Neural cell (in vitro differentiated cells): ENCODE results near the gene CENPX. TPM values are rescaled to one million over a fixed set of nuclear protein-coding genes. Genes with fewer than 3 reads are reported as not detected.

Experiments used
- H2AFZ ChIP-seq: fragments of 200-600, 300-800 bp; sonication (generic), shearing (Covaris generic); 2 replicates; pipeline ENCODE4 v1.6.0; 2014; ENCODE audit warnings: low read depth, mild to moderate bottlenecking, antibody characterized with exemption, low read length, moderate library complexity
- H3F3A ChIP-seq: fragments of 200-600 bp; shearing (Covaris generic); 2 replicates; pipeline ENCODE4 v1.6.1; 2016; ENCODE audit warnings: mild to moderate bottlenecking, moderate library complexity, mixed read lengths, antibody characterized with exemption, low read length; ENCODE audit not compliant: insufficient read depth, poor library complexity, severe bottlenecking
- H3K27ac ChIP-seq: fragments of 200-600, 300-800 bp; sonication (generic), shearing (Covaris generic); 2 replicates; pipeline ENCODE4 v1.5.1; 2014; ENCODE audit warnings: mild to moderate bottlenecking, low read length, moderate library complexity
- H3K27me3 ChIP-seq: fragments of 300-800, 200-600 bp; sonication (generic), shearing (Covaris generic); 2 replicates; pipeline ENCODE4 v1.6.0; 2014; ENCODE audit warnings: mild to moderate bottlenecking, low read depth, low read length, moderate library complexity; ENCODE audit not compliant: insufficient read depth
- H3K36me3 ChIP-seq: fragments of 300-800, 200-600 bp; sonication (generic), shearing (Covaris generic); 2 replicates; pipeline ENCODE4 v1.5.1; 2014; ENCODE audit warnings: mild to moderate bottlenecking, antibody characterized with exemption, low read length, moderate library complexity; ENCODE audit not compliant: insufficient read depth
- H3K4me2 ChIP-seq: fragments of 300-800, 200-600 bp; sonication (generic), shearing (Covaris generic); 2 replicates; pipeline ENCODE4 v1.6.0; 2014; ENCODE audit warnings: mild to moderate bottlenecking, low read length
- H3K4me3 ChIP-seq: fragments of 300-800, 200-600 bp; sonication (generic), shearing (Covaris generic); 2 replicates; pipeline ENCODE4 v1.5.1; 2014; ENCODE audit warnings: mild to moderate bottlenecking, low read length, moderate library complexity
- H3K79me2 ChIP-seq: fragments of 200-600 bp; shearing (Covaris generic); replicated peaks from 2 replicates; pipeline ENCODE4 v1.6.0; 2014; ENCODE audit warnings: mild to moderate bottlenecking, low read length, moderate library complexity; ENCODE audit not compliant: insufficient read depth
- H3K9ac ChIP-seq: fragments of 300-800, 200-600 bp; sonication (generic), shearing (Covaris generic); 2 replicates; pipeline ENCODE4 v1.6.1; 2016; ENCODE audit warnings: mild to moderate bottlenecking, low read length, mixed read lengths
- H3K9me2 ChIP-seq: fragments of 200-600 bp; shearing (Covaris generic); 2 replicates; pipeline ENCODE4 v1.6.1; 2016; ENCODE audit warnings: mild to moderate bottlenecking, low read length, mixed read lengths; ENCODE audit not compliant: insufficient read depth
- H3K9me3 ChIP-seq: fragments of 200-600, 300-800 bp; sonication (generic), shearing (Covaris generic); 2 replicates; pipeline ENCODE4 v1.6.1; 2016; ENCODE audit warnings: mild to moderate bottlenecking, mixed run types, low read length, moderate library complexity, mixed read lengths
- H4K20me1 ChIP-seq: fragments of 200-600 bp; shearing (Covaris generic); 2 replicates; pipeline ENCODE4 v1.6.1; 2016; ENCODE audit warnings: mild to moderate bottlenecking, mixed run types; ENCODE audit not compliant: insufficient read depth
- EP300 ChIP-seq: fragments of 450-650 bp; conservative IDR thresholded peaks from 2 replicates; pipeline ENCODE4 v1.6.1; 2014; ENCODE audit warnings: antibody characterized with exemption, mild to moderate bottlenecking, moderate library complexity; ENCODE audit not compliant: poor library complexity, severe bottlenecking
- EZH2 ChIP-seq: fragments of 200-600, 300-800 bp; shearing (Covaris generic), sonication (generic); IDR thresholded peaks from 2 replicates; pipeline ENCODE4 v1.6.1; 2014; ENCODE audit warnings: antibody characterized with exemption, low read length, borderline replicate concordance, mild to moderate bottlenecking; ENCODE audit not compliant: insufficient read depth, poor library complexity, severe bottlenecking
- MXI1 ChIP-seq: fragments of 450-650 bp; conservative IDR thresholded peaks from 2 replicates; pipeline ENCODE4 v1.6.1; 2014; ENCODE audit warnings: antibody characterized with exemption, mild to moderate bottlenecking; ENCODE audit not compliant: poor library complexity, severe bottlenecking
- POLR2AphosphoS5 ChIP-seq: IDR thresholded peaks from 2 replicates; pipeline ENCODE4 v1.6.1; 2012
- RAD21 ChIP-seq: fragments of 450-650 bp; conservative IDR thresholded peaks from 2 replicates; pipeline ENCODE4 v1.6.1; 2014; ENCODE audit warnings: antibody characterized with exemption, mild to moderate bottlenecking, moderate library complexity
- SMC3 ChIP-seq: fragments of 450-650 bp; conservative IDR thresholded peaks from 2 replicates; pipeline ENCODE4 v1.6.1; 2014; ENCODE audit warnings: antibody characterized with exemption, mild to moderate bottlenecking, moderate library complexity; ENCODE audit not compliant: poor library complexity
- TAF1 ChIP-seq: IDR thresholded peaks from 2 replicates; pipeline ENCODE4 v1.6.1; 2012; ENCODE audit warnings: low read depth
- polyA plus RNA-seq: library from polyadenylated mRNA; depleted of rRNA; stranded (reverse); fragments of >200 nt; gene quantifications from 2 replicates; pipeline ENCODE4 v1.2.3, GENCODE V29; 2014
- TF ChIP-seq, protein P1 (sequence below): fragments of 450-650 bp; IDR thresholded peaks from 2 replicates; pipeline ENCODE4 v1.5.1; 2014; ENCODE audit warnings: antibody characterized with exemption, mild to moderate bottlenecking, moderate library complexity; ENCODE audit not compliant: poor library complexity, severe bottlenecking
- TF ChIP-seq, protein P2 (sequence below): IDR thresholded peaks from 2 replicates; pipeline ENCODE4 v1.6.1; 2012; ENCODE audit warnings: borderline replicate concordance

Gene CENPX
- polyA plus RNA-seq, 1 donor from 2014 or later, result 205 TPM

DNA sequence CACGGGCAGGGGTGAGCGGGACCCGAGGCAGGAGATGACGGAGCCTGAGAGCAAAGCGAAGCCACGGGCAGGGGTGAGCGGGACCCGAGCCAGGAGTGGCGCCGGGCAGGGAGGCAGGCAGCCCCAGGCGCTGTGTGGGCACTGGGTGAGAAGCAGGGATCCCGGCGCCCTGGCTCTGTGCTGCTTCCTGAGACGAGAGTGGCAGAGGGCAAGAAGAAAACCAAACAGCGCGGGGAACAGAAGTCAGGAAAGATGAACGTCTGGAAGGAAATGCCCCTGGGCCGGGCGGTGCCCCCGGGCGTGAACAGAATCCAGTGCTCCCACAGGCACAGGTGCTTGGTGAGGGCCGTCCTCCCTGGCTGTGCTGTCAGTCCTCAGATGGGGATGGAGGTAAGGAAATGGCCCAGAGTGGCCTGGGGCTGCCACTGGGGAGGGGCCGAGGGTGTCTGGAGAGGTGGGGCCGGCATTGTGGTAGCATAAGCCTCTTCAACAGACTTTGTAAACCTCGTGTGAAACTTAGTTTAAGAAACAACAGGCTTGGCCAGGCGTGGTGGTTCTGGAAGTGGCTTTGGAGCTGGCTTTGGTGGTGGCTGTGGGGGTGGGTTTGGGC lies 35.4 kb downstream of the CENPX start:
- H4K20me1 ChIP-seq, result no peaks in the 10 kb centered on the region
- H3K9me3 ChIP-seq, result no peaks in the 10 kb centered on the region
- no peaks in the 10 kb centered on the region for H3K79me2 ChIP-seq
- no peak overlapping the region for H3K27ac ChIP-seq
- H3K9ac ChIP-seq, result no peak overlapping the region
- no peaks in the 10 kb centered on the region for H3F3A ChIP-seq
- H2AFZ ChIP-seq, result no peak overlapping the region
- H3K4me3 ChIP-seq, result no peak overlapping the region
- TF ChIP-seq RAD21, result no peak
- TF ChIP-seq MXI1, result no peak
- TF ChIP-seq, protein P1, sequence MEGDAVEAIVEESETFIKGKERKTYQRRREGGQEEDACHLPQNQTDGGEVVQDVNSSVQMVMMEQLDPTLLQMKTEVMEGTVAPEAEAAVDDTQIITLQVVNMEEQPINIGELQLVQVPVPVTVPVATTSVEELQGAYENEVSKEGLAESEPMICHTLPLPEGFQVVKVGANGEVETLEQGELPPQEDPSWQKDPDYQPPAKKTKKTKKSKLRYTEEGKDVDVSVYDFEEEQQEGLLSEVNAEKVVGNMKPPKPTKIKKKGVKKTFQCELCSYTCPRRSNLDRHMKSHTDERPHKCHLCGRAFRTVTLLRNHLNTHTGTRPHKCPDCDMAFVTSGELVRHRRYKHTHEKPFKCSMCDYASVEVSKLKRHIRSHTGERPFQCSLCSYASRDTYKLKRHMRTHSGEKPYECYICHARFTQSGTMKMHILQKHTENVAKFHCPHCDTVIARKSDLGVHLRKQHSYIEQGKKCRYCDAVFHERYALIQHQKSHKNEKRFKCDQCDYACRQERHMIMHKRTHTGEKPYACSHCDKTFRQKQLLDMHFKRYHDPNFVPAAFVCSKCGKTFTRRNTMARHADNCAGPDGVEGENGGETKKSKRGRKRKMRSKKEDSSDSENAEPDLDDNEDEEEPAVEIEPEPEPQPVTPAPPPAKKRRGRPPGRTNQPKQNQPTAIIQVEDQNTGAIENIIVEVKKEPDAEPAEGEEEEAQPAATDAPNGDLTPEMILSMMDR, result no peak
- no peak for TF ChIP-seq TAF1
- no peak for TF ChIP-seq EZH2
- TF ChIP-seq SMC3, result no peak
- TF ChIP-seq, protein P2, sequence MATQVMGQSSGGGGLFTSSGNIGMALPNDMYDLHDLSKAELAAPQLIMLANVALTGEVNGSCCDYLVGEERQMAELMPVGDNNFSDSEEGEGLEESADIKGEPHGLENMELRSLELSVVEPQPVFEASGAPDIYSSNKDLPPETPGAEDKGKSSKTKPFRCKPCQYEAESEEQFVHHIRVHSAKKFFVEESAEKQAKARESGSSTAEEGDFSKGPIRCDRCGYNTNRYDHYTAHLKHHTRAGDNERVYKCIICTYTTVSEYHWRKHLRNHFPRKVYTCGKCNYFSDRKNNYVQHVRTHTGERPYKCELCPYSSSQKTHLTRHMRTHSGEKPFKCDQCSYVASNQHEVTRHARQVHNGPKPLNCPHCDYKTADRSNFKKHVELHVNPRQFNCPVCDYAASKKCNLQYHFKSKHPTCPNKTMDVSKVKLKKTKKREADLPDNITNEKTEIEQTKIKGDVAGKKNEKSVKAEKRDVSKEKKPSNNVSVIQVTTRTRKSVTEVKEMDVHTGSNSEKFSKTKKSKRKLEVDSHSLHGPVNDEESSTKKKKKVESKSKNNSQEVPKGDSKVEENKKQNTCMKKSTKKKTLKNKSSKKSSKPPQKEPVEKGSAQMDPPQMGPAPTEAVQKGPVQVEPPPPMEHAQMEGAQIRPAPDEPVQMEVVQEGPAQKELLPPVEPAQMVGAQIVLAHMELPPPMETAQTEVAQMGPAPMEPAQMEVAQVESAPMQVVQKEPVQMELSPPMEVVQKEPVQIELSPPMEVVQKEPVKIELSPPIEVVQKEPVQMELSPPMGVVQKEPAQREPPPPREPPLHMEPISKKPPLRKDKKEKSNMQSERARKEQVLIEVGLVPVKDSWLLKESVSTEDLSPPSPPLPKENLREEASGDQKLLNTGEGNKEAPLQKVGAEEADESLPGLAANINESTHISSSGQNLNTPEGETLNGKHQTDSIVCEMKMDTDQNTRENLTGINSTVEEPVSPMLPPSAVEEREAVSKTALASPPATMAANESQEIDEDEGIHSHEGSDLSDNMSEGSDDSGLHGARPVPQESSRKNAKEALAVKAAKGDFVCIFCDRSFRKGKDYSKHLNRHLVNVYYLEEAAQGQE, result no peak
- TF ChIP-seq EP300, result no peak
- H3K4me2 ChIP-seq, result no peak overlapping the region
- H3K27me3 ChIP-seq, result no peaks in the 10 kb centered on the region
- H3K9me2 ChIP-seq, result no peaks in the 10 kb centered on the region
- H3K36me3 ChIP-seq, result no peaks in the 10 kb centered on the region

DNA sequence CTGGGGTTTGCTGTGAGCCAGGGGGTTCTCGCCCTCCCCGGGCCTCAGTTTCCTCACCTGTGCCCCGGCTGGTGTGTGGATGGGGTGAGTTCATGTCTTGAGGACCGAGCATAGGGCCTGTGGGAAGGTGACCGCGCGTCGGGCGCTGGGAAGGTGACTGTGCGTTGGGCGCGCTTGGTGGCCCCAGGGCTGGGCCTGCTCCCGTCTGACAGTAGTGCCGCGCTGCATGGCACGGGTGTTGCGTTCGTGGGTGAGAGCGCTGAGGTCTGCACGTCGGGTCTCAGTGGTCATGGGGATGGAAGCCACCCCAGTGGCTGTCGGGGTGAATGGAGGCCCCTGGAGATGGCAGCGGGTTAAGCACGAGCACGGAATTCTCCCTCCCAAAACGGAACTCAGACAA lies 36.1 kb downstream of the CENPX start:
- Histone ChIP-seq H3K4me2 (no peak overlapping the region), H3K79me2 (no peaks in the 10 kb centered on the region), H3K36me3 (no peaks in the 10 kb centered on the region), H3K27me3 (no peaks in the 10 kb centered on the region), H2AFZ (no peak overlapping the region), H4K20me1 (no peaks in the 10 kb centered on the region), H3F3A (no peaks in the 10 kb centered on the region), H3K9me2 (no peaks in the 10 kb centered on the region), H3K9me3 (no peaks in the 10 kb centered on the region), H3K9ac (no peak overlapping the region), H3K27ac (no peak overlapping the region), H3K4me3 (no peak overlapping the region)
- TF ChIP-seq, protein P1, result no peak
- no peak for TF ChIP-seq TAF1
- TF ChIP-seq POLR2AphosphoS5, result no peak
- no peak for TF ChIP-seq RAD21
- TF ChIP-seq EZH2, result no peak
- TF ChIP-seq EP300, result no peak
- TF ChIP-seq, protein P2, result no peak
